Endodermal cell (in vitro differentiated cells): ENCODE results near the gene FAM131A. TPM values are rescaled to one million over a fixed set of nuclear protein-coding genes. Genes with fewer than 3 reads are reported as not detected.
A peak's percentile ranks its signal among the peaks of the same experiment; 100 is the strongest.

ENCODE experiments used
- DNase-seq: peaks from one replicate; pipeline ENCODE4 v3.0.0-alpha.2; 2017
- H3K27ac ChIP-seq: 2 replicates; pipeline ENCODE4 v1.5.1; 2013; ENCODE audit warnings: mild to moderate bottlenecking, low read depth, low read length, moderate library complexity
- H3K27me3 ChIP-seq: 2 replicates; pipeline ENCODE4 v1.6.1; 2013; ENCODE audit warnings: mild to moderate bottlenecking, low read length, moderate library complexity; ENCODE audit not compliant: insufficient read depth, control insufficient read depth, poor library complexity, severe bottlenecking
- H3K36me3 ChIP-seq: 2 replicates; pipeline ENCODE4 v1.7.0; 2013; ENCODE audit warnings: mild to moderate bottlenecking, low read length, moderate library complexity; ENCODE audit not compliant: control insufficient read depth, insufficient read depth
- H3K4me1 ChIP-seq: one replicate; pipeline ENCODE4 v1.7.0; 2013; ENCODE audit warnings: low read length; ENCODE audit not compliant: control insufficient read depth, insufficient read depth
- H3K4me3 ChIP-seq: 2 replicates; pipeline ENCODE4 v1.5.1; 2013; ENCODE audit warnings: mild to moderate bottlenecking, low read length, moderate library complexity
- H3K9ac ChIP-seq: 2 replicates; pipeline ENCODE4 v1.6.1; 2013; ENCODE audit warnings: mild to moderate bottlenecking, low read length, moderate library complexity; ENCODE audit not compliant: poor library complexity, severe bottlenecking; ENCODE audit errors: extremely low read depth
- H3K9me3 ChIP-seq: 2 replicates; pipeline ENCODE4 v1.6.1; 2013; ENCODE audit warnings: mild to moderate bottlenecking, low read length, moderate library complexity; ENCODE audit not compliant: control insufficient read depth
- H3K27ac Mint-ChIP-seq: 2 replicates; pipeline ENCODE4 v1.8.0; 2020; ENCODE audit warnings: mixed read lengths
- H3K27me3 Mint-ChIP-seq: 2 replicates; pipeline ENCODE4 v1.8.0; 2021; ENCODE audit warnings: mild to moderate bottlenecking, mixed read lengths; ENCODE audit not compliant: insufficient read depth
- H3K36me3 Mint-ChIP-seq: 2 replicates; pipeline ENCODE4 v1.8.0; 2020; ENCODE audit warnings: low read depth, mixed read lengths
- H3K4me1 Mint-ChIP-seq: 2 replicates; pipeline ENCODE4 v1.8.0; 2020; ENCODE audit warnings: mixed read lengths
- H3K4me3 Mint-ChIP-seq: 2 replicates; pipeline ENCODE4 v1.8.0; 2020; ENCODE audit warnings: mild to moderate bottlenecking, moderate library complexity, mixed read lengths
- H3K9me3 Mint-ChIP-seq: 2 replicates; pipeline ENCODE4 v1.8.0; 2020; ENCODE audit warnings: mild to moderate bottlenecking, mixed read lengths
- WGBS, 2 experiments: methylation state at CpG; one replicate each; pipeline versions ENCODE4 v1.1.5 to v1.1.7; 2013; ENCODE audit warnings: missing lambda C conversion rate in 2 of 2, mixed read lengths in 1 of 2; ENCODE audit not compliant: insufficient coverage in 1 of 2, insufficient read length in 1 of 2; 5-methylcytosine and 5-hydroxymethylcytosine counted together
- total RNA-seq, 2 donors: library from RNA; stranded (reverse); fragmentation: NEBNext Ultra II Directional in 1 of 2; extraction: Animal tissue kit (Norgen Biotek cat#: 25700) in 1 of 2; gene quantifications; 2 replicates in 1 of 2; 3 replicates in 1 of 2; pipeline ENCODE4 v1.2.1, GENCODE V29; 2021
- TF ChIP-seq, protein P1 (sequence below): fragments of 200-600 bp; sonication (generic); conservative IDR thresholded peaks from 2 replicates; pipeline ENCODE4 v1.5.0; 2021; ENCODE audit warnings: antibody characterized with exemption, mild to moderate bottlenecking

Gene FAM131A
- total RNA-seq, 2 donors from 2014 or later, result 18.3 to 24.1 TPM

DNA sequence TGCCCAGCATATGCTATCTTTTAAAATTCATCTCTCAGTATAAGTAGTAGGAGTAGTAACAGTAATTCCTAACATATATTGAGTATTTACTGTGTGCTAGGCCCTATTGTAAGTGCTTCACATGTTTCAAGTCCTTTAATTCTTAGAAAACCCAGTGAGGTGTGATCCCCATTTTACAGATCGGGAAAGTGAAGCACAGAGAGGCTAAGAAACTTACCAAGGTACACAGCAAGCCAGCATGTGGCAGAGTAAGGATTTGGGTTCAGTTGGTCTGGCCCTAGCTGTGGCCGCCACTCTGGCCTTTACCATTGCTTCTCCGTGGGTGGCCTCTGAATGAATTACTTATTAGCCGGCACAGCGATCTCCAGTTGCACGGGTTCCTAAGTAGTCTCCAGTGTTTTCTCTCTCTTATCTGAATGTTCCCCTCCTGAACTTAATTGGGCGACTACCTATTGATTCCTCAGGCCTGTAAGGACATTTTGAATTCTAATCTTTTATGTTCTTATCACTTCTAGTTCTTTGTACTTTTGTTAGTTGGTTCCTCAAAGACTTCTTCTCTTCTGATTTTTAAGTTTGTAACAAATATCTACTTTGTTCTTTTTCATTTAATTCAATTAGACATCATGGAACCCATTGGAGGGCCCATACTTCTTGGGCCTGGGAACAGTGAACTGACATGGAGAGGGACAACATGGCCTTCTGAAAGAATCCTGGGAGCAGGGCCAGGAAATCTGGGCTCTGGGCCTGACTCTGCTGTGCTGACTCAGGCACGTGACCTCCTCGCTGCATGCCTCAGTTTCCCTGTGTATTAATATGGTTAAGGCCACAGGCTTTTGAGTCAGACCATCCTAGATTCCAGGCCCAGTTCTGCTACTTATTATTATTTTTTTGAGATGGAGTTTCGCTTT lies 12.4 kb downstream of the FAM131A start:
- no peak overlapping the region for H3K27ac Mint-ChIP-seq
- Histone ChIP-seq H3K27me3 (no peaks in the 10 kb centered on the region), H3K4me3 (no peak overlapping the region), H3K4me1 (peaks cover 12% of the 10 kb centered on the region), H3K9me3 (no peaks in the 10 kb centered on the region), H3K27ac (no peak overlapping the region), H3K9ac (no peak overlapping the region), H3K36me3 (peaks cover 40% of the 10 kb centered on the region)
- no peak overlapping the region for H3K4me3 Mint-ChIP-seq
- WGBS, 2 experiments, result 94 to 95% methylated on average over 9 to 10 of the region's 10 CpGs
- peaks cover 36% of the 10 kb centered on the region for H3K36me3 Mint-ChIP-seq
- H3K27me3 Mint-ChIP-seq, result no peaks in the 10 kb centered on the region
- no peaks in the 10 kb centered on the region for H3K9me3 Mint-ChIP-seq
- TF ChIP-seq, protein P1, sequence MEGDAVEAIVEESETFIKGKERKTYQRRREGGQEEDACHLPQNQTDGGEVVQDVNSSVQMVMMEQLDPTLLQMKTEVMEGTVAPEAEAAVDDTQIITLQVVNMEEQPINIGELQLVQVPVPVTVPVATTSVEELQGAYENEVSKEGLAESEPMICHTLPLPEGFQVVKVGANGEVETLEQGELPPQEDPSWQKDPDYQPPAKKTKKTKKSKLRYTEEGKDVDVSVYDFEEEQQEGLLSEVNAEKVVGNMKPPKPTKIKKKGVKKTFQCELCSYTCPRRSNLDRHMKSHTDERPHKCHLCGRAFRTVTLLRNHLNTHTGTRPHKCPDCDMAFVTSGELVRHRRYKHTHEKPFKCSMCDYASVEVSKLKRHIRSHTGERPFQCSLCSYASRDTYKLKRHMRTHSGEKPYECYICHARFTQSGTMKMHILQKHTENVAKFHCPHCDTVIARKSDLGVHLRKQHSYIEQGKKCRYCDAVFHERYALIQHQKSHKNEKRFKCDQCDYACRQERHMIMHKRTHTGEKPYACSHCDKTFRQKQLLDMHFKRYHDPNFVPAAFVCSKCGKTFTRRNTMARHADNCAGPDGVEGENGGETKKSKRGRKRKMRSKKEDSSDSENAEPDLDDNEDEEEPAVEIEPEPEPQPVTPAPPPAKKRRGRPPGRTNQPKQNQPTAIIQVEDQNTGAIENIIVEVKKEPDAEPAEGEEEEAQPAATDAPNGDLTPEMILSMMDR, result no peak
- H3K4me1 Mint-ChIP-seq, result peaks cover 38% of the 10 kb centered on the region
- no peak for DNase-seq

DNA sequence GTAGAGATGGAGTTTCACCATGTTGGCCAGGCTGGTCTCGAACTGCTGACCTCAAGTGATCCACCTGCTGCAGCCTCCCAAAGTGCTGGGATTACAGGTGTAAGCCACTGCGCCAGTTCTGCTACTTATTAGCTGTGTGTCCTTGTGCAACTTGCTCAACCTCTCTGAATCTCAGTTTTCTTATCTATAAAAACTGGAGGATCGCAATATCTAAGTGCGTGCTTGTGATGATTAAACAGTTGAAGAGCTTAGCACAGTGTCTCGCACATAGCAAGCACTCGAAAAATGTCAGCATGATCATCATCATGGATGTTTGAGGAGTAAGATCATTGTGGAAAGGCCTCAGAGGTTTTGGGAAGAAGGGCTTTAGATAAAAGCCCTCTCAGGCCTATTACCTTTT lies 13.2 kb downstream of the FAM131A start:
- H3K27me3 ChIP-seq, result no peaks in the 10 kb centered on the region
- no peak overlapping the region for H3K27ac ChIP-seq

DNA sequence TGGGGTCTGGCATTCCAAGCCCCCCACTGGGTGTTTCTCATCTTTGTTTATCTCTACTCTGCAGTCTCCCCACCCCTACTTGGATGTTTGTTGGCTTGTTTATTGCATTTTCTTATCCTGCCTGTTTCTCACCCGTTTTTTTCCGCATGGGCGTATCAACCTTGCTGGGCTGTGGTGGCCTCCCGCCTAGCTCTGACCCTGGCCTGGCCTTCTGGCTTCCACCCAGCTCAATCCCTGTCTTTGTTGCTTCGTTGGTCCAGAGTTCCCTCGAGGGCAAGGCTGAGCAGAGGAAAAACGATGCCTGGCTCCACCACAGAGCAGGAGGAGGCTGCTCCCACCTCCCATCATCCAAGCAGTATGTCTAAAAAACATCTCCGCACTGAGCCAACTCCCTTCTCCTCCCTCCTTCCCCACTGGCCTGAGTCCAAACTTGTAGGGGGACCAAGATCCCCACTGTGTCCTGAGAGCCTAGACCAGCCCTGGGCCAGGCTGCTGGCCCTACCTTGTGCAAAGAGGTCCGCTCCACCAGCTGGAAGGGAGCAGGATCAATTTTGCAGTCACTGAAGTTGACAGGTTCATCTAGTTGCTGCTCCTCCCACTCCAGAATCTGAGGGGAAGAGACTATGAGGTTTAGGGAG lies 14.2 kb downstream of the FAM131A start:
- Mint-ChIP-seq H3K27me3 (no peaks in the 10 kb centered on the region), H3K27ac (peak overlapping the region; percentile 84), H3K36me3 (peaks cover 41% of the 10 kb centered on the region), H3K9me3 (no peaks in the 10 kb centered on the region), H3K4me3 (peak overlapping the region; percentile 14), H3K4me1 (peaks cover 30% of the 10 kb centered on the region)
- Histone ChIP-seq H3K9me3 (no peaks in the 10 kb centered on the region), H3K27me3 (no peaks in the 10 kb centered on the region), H3K36me3 (peaks cover 51% of the 10 kb centered on the region), H3K4me3 (no peak overlapping the region), H3K27ac (peak overlapping the region; percentile 3), H3K4me1 (peaks cover 12% of the 10 kb centered on the region), H3K9ac (no peak overlapping the region)
- TF ChIP-seq, protein P1, result no peak
- WGBS, 2 experiments, result 73 to 90% methylated on average over 5 to 9 of the region's 9 CpGs
- DNase-seq, result no peak

More for the DNA sequence above, 13.2 kb downstream of the FAM131A start:
- no peaks in the 10 kb centered on the region for H3K9me3 Mint-ChIP-seq
- no peak overlapping the region for H3K27ac Mint-ChIP-seq
- no peak for DNase-seq
- Histone ChIP-seq H3K4me1 (peaks cover 12% of the 10 kb centered on the region), H3K36me3 (peaks cover 47% of the 10 kb centered on the region), H3K4me3 (no peak overlapping the region), H3K9me3 (no peaks in the 10 kb centered on the region), H3K9ac (no peak overlapping the region)
- peaks cover 38% of the 10 kb centered on the region for H3K36me3 Mint-ChIP-seq
- TF ChIP-seq, protein P1, result no peak
- H3K4me3 Mint-ChIP-seq, result no peak overlapping the region
- WGBS, 2 experiments, result 90 to 96% methylated on average over 6 of the region's 6 CpGs
- peaks cover 33% of the 10 kb centered on the region for H3K4me1 Mint-ChIP-seq
- no peaks in the 10 kb centered on the region for H3K27me3 Mint-ChIP-seq
